Measurements from ENCODE around the gene CLCNKA.

The CLCNKA gene

DNA sequence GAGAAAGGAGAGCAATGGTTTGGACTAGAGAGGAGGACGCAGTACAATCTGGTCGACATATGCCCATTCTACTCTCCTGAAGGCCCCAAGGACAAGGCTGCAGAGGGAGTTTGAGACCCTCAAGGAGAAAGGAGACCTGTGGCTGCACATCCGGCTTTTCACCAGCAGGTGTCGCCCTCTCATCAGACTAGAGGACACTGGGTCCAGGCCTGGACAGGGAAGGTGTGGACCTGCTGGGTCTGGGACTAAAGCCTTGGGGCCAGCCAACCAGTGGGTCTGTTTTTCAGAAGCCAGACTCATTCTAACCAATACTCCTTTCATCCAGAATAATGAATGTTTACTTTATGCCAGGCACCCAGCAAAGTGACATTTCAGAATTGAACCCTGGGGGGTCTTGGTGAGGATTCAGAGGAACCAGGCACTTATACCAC, 12.8 kb upstream of the CLCNKA start:
- intact Hi-C loops (cut with DNase I; ENCODE audit: low total_unique reads): loop anchor here (2.0 kb wide), 2 partner anchors 24 to 48 kb away; no protein-coding TSS in a partner anchor
- H3K4me3 ChIP-seq: no peak overlapping the region
- H3K9me3 ChIP-seq: no peaks in the 10 kb centered on the region
- peak overlapping the region in 1 of 2 donors; percentile 7 for H3K27ac ChIP-seq
- H3K4me1 ChIP-seq: peaks cover 0 to 22% (median 18%) of the 10 kb centered on the region in 4 donors
- TF ChIP-seq, protein P1, sequence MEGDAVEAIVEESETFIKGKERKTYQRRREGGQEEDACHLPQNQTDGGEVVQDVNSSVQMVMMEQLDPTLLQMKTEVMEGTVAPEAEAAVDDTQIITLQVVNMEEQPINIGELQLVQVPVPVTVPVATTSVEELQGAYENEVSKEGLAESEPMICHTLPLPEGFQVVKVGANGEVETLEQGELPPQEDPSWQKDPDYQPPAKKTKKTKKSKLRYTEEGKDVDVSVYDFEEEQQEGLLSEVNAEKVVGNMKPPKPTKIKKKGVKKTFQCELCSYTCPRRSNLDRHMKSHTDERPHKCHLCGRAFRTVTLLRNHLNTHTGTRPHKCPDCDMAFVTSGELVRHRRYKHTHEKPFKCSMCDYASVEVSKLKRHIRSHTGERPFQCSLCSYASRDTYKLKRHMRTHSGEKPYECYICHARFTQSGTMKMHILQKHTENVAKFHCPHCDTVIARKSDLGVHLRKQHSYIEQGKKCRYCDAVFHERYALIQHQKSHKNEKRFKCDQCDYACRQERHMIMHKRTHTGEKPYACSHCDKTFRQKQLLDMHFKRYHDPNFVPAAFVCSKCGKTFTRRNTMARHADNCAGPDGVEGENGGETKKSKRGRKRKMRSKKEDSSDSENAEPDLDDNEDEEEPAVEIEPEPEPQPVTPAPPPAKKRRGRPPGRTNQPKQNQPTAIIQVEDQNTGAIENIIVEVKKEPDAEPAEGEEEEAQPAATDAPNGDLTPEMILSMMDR (IDR thresholded peaks at IDR 0.05): peak; percentile 97 to 99
- no peaks in the 10 kb centered on the region for H3K36me3 ChIP-seq
- DNase-seq: peak; percentile 74 to 87
- no peaks in the 10 kb centered on the region for H3K27me3 ChIP-seq

DNA sequence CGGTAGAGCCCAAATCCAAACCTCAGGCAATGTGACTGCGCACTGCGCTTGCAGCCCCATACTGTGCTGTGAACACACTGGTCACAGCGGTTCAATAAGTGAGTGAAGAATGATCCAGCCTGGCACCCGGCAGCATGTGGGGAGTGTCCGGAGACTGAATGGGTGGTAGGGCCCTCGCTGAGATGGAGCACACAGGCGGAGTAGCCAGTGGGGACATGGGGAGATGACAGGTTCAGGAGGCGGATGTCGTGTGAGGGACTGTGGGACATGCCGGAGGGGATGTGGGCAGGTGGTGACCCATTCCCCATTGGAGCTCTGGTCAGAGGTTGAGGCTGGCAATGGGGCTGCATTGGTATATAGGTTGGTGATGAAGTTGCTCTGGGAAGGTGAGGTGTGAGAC, 12.2 kb upstream of the CLCNKA start:
- DNase-seq: no peak
- H3K36me3 ChIP-seq: no peaks in the 10 kb centered on the region
- intact Hi-C loops (cut with DNase I; ENCODE audit: low total_unique reads): loop anchor here (2.0 kb wide), 2 partner anchors 23 to 47 kb away; no protein-coding TSS in a partner anchor
- no peak overlapping the region for H3K4me3 ChIP-seq
- H3K4me1 ChIP-seq: peaks cover 0 to 29% (median 24%) of the 10 kb centered on the region in 4 donors
- H3K27ac ChIP-seq: peak overlapping the region in 1 of 2 donors; percentile 7
- H3K27me3 ChIP-seq: no peaks in the 10 kb centered on the region
- no peaks in the 10 kb centered on the region for H3K9me3 ChIP-seq
- TF ChIP-seq, protein P1 (IDR thresholded peaks at IDR 0.05): no peak

DNA sequence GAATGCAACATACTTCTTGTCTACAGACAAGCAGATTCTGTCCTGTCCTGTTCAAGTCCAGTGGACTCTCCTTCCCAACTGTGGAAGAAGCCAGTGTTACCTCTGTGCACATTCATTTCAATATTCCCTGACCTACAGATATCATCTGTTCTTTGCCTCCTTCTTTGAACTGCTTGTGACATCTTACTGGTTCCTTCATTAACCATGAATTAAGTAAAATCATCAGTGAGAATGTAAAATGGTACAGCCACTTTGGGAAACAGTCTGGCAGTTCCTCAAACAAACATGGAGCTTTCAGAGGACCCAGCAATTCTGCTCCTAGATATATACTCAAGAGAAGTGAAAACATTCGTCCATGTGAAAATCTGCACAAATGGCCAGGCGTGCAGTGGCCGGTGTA, 11.0 kb upstream of the CLCNKA start:
- peak overlapping the region in 1 of 2 donors; percentile 99 for H3K27ac ChIP-seq
- H3K9me3 ChIP-seq: no peaks in the 10 kb centered on the region
- peaks cover 3 to 40% (median 36%) of the 10 kb centered on the region in 4 donors for H3K4me1 ChIP-seq
- H3K27me3 ChIP-seq: no peaks in the 10 kb centered on the region
- H3K36me3 ChIP-seq: peaks cover 0 to 5% (median 0%) of the 10 kb centered on the region in 3 donors
- H3K4me3 ChIP-seq: no peak overlapping the region
- TF ChIP-seq, protein P1 (IDR thresholded peaks at IDR 0.05): no peak
- intact Hi-C loops (cut with DNase I; ENCODE audit: low total_unique reads): no loop called here
- DNase-seq: no peak

DNA sequence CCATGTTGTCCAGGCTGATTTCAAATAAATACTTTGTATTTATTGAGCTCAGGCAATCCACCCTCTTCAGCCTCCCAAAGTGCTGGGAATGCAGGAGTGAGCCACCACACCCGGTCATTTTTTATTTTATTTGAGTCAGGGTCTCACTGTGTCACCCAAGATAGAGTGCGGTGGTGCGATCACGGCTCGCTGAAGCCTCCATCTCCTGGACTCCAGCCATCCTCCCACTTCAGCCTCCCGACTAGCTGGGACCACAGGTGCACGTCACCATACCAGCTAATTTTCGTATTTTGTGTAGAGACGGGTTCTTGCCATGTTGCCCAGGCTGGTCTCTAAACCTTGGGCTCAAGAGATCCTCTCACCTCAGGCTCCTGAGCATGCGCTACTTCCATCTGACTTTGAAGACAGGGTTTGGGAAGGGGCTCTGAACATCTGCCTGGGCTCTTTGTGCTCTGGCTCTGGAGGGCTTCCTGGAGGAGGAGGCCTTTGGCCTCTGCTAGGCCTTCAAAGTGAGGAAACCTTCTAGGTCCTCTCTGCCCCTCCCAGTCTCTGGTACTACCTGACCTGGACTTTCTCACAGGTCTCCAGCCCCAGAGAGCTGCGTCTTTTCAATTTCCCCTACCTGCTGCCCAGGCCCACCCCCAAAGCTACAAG, 9.8 kb upstream of the CLCNKA start:
- intact Hi-C loops (cut with DNase I; ENCODE audit: low total_unique reads): no loop called here
- TF ChIP-seq, protein P1 (IDR thresholded peaks at IDR 0.05): no peak
- H3K9me3 ChIP-seq: no peaks in the 10 kb centered on the region
- H3K36me3 ChIP-seq: peaks cover 0 to 5% (median 0%) of the 10 kb centered on the region in 3 donors
- peak overlapping the region; percentile 89 to 99 for H3K27ac ChIP-seq
- H3K27me3 ChIP-seq: no peaks in the 10 kb centered on the region
- DNase-seq: no peak
- H3K4me3 ChIP-seq: peak overlapping the region in 1 of 2 donors; percentile 53
- peaks cover 3 to 47% (median 42%) of the 10 kb centered on the region in 4 donors for H3K4me1 ChIP-seq

DNA sequence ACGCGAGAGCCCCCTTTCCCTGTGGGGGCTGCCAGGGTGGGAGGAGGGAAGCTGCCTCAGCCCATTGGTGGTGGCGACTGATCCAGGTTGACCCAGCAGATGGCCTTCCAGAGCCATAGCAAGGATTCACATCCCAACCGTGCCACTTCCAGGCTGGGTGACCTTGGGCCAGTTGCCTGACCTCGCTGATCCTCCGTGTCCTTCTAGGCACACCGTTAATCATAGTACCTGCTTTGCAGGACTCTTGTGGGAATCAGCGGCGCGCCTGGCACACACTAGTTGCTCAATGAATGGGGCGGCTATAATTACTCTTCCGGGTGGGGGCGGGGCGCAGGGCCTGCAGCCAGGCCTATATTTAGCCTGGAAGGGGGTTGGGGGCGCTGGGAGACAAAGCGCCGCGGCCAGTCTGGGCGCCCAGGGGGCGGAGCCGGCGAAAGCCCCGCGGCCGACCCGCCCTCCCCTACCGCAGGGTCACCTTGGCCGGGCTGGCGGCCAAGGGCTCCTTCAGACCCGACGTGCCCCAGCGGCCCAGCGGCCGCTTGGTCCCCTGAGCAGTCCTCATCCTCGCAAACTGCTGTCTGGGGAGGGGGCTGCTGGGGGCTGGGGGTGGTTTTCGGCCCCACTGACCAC, 9.1 kb upstream of the CLCNKA start:
- H3K27me3 ChIP-seq: no peaks in the 10 kb centered on the region
- peaks cover 0 to 5% (median 0%) of the 10 kb centered on the region in 3 donors for H3K36me3 ChIP-seq
- H3K9me3 ChIP-seq: no peaks in the 10 kb centered on the region
- TF ChIP-seq, protein P1 (IDR thresholded peaks at IDR 0.05): no peak
- peaks cover 3 to 50% (median 44%) of the 10 kb centered on the region in 4 donors for H3K4me1 ChIP-seq
- DNase-seq: peak; percentile 74 to 93
- peak overlapping the region; percentile 39 to 53 for H3K4me3 ChIP-seq
- H3K27ac ChIP-seq: peak overlapping the region; percentile 89 to 99
- intact Hi-C loops (cut with DNase I; ENCODE audit: low total_unique reads): no loop called here
